SW 1271 (cell line): Measurements from ENCODE around the gene REP15.
A peak's percentile ranks its signal among the peaks of the same experiment; 100 is the strongest.
"Not testable (repeated sequence)": the region's sequence is repeated elsewhere in the genome, so short reads cannot be mapped to it uniquely, and the experiment has no call there.

Experiments
- DNase-seq, 2 experiments: peaks; one replicate each; lab custom pipeline; 2025; lab: John Stamatoyannopoulos, UW

Gene REP15, protein sequence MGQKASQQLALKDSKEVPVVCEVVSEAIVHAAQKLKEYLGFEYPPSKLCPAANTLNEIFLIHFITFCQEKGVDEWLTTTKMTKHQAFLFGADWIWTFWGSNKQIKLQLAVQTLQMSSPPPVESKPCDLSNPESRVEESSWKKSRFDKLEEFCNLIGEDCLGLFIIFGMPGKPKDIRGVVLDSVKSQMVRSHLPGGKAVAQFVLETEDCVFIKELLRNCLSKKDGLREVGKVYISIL

DNA sequence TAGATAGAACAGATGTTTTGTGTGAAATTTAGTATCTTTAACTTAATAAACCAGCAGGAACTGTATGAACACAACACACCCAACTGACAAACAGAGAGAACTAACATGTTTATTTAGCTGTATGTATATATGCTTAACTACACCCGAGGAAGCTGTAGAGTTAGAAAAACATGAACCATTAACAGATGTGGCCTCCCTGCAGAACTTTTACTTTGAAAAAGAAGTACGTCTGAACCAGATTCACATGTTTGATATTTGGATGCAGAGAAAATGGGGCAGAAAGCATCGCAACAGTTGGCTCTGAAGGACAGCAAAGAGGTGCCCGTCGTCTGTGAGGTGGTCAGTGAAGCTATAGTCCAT, at the start of gene REP15:
TSS of gene REP15 (plus strand) at position 155 of the 360 bp plus-strand sequence. CDS start at position 271, 116 bp downstream.
- DNase-seq: no peak

DNA sequence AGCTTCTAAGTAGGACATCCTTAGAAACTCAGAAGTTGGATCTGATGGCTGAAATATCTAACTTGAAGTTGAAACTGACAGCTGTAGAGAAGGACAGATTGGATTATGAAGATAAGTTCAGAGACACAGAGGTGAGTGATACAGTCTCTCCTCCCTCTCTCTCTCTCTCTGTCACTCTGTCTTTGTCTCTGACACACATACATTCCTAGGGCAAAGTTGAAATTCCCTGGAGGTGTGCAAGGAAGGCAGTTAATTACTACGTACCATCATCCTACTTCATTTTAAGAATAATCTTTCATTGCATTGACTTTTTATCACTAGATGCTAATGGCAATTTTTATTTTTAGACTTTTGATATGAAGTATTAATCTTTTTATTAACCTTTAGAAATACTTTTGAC, 46.2 kb upstream of the REP15 start:
- DNase-seq: no peak

DNA sequence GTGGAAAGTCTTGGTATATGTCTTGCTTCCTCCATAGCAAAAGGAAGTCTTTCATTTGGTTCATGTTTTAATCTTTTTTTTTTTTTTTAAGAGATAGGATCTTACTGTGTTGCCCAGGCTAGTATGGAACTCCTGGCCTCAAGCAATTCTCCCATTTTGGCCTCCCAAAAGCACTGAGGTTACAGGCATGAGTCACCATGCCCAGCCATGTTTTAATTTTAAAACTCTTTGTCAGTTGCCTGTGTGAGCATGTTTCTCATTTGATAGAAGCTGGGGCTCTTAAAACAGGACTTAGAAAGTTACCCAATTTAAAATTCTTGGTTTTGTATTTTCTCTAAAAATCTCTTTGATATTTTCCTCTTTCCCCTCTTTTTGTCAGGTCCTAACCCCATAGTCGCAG, 45.0 kb upstream of the REP15 start:
- DNase-seq: no peak

DNA sequence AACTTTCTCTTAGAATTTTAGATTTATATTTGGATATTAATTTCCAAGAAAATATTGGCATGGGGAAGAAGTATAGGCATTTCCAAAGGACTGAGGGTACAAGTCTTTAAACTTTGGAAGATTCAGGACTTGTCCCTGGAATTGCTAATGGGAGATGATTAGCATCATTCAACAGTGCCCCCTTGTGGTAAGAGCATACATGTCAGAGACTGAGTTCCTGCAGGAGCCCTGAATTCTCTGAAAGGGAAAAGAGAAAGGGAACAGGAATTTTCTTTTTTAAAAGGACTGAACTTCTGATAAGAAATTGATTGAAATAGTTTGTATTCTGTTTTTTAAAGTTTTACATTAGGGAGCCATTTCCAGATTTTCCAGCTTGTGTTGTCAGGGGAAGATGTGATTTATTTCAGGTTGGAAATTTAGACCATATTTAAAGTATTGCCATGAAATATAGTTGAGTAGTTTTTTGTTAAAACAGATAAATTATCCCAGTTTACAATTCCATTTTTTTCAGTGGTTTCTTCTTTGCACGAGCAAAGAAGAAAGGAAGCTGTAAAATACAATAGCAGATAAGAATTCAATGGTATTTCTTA, 44.0 kb upstream of the REP15 start:
- peak; percentile 39 to 80 for DNase-seq

DNA sequence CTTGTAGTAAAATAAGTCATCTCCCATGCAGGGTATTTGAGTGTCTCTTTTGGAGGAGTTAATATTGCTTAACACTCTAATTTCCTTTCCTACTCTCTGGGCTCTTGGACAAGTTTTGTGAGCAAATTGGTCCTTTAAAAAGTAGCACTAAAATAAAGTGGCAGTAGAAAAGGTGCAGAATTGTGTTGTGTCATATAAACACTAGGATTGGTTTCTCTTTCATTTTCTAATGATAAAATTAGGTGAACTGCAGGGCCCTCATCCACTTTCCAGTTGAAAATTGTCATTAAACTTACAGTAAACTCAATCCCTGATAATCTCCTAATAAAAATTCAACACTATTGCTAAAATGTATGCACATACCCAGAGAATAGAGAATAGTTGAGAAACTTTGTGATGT, 42.6 kb upstream of the REP15 start:
- DNase-seq: no peak

DNA sequence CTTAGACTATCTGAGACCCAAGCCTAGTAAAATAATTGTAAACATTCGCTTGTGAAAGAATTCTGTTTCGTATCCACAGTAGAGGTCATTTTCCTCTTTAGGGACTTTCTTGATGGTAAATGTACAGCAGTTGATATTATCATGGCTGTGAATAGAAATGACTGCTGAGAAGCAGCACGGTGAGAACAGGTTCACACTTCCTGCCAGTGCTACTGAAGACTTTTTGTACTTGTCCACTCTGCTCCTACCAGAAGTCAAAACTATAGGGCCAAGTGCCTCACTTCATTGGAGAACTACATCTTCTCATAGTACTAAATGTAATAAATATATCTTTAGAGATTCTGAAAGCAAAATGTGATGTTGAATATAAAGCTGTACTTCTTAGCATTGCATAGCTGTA, 40.8 kb upstream of the REP15 start:
- not testable (repeated sequence) for DNase-seq

DNA sequence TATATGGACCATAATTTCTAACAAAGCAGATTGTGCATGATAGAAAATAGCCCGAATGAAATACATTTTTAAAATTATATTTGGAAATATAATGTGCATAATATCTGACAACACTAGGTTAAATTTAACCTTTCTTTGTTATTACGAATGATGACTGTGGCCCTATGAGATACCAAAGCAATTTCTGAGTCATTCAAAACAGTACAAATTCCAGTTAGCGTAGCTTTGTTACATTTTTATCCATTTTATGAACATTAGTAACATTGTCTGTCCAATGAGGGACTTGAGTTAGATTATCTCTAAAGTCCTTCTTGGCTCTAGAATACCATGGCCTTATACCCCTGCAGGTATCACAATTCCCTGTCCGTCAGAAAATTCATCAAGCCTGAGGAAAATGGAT, 39.0 kb upstream of the REP15 start:
- DNase-seq: no peak

DNA sequence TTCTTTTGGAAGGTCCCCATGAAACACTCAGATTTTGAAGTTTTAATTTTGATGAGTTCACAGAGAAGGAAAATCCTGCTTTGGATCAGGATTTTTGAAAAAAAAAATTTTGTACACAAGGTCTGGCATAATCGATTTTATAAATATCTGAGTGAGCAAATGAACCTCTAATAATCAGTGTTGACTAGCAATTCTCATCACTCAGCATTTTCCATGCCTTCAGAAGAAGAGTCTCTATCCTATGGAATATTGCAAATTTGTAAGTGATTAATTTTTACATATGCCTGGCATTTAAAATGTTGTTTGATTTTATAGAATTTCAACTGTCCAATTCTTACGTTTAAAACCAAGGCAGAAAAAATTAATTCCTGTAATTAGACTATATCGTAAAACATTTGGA, 30.5 kb upstream of the REP15 start:
- DNase-seq: no peak

DNA sequence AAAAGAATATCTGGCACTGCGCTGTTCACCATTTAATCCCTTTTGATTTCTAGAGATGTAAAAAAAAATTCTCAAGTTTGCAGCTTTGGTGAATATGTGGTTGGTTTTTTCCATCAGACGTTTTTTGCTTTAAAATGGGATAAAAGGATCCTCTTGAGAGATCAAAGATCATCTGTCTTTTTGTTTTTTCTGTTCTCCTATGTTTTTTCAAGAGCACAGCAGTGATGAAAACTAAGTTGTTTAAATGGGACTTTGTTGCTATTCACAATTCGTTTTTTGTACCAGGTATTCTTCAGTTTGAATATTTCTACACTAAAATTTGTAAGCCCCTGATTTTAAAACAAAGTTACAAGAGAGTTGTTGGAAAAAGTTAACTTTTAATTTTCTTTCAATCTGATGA, 29.7 kb upstream of the REP15 start:
- DNase-seq: no peak

DNA sequence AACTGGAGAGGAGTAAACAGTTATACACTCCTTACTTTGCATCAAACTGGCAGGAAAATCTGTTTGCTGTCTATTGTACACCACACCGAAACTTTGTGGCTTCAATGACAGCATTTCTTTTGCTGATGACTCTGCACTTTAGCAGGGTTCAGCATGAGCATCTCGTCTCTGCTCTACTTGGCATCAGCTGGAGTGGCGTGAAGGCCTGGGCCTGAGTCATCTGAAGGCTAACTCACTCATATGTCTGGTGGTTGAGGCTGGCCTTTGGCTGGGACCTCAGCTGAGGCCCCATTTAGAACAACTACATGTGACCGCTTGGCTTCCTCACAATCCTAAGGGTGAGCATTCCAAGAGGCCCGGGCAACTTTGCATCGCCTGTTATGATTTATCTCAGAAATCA, 28.7 kb upstream of the REP15 start:
- no peak for DNase-seq

DNA sequence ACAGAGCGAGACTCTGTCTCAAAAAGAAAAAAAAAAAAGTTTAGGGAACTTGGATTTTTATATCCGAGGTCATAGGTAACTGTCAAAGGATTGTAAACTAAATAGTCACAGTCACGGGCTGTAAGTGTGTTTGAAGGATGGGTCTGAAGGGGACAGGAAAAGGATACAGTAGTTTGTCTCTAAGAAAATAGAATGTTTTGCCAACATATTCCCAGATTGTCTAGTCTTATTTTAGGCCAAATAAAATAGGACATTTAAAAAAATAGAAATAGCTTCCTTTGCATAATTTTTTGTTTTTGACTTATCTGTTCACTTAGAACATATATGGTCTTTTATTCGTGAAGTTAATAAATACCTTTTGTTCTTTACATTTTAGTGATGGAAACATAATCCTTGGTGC, 24.2 kb upstream of the REP15 start:
- DNase-seq: no peak

DNA sequence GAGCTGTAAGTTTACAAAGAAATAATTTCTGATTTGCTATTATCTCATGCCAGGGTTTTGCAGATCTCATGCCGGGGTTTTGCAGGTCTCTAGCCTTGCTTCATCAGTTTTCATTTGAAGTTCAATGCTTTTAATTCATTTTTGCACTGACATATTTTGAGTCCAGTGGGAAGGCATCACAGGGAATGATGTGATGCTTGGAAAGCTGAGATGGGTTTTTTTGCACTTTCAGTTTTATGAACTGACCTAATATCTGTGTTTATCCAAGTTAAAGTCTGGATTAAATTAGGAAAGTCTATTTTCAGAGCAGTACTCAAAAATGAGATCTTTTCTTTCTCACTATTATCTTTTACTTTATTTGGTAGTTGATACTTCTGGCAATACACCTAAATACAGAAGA, 23.6 kb upstream of the REP15 start:
- DNase-seq: no peak

DNA sequence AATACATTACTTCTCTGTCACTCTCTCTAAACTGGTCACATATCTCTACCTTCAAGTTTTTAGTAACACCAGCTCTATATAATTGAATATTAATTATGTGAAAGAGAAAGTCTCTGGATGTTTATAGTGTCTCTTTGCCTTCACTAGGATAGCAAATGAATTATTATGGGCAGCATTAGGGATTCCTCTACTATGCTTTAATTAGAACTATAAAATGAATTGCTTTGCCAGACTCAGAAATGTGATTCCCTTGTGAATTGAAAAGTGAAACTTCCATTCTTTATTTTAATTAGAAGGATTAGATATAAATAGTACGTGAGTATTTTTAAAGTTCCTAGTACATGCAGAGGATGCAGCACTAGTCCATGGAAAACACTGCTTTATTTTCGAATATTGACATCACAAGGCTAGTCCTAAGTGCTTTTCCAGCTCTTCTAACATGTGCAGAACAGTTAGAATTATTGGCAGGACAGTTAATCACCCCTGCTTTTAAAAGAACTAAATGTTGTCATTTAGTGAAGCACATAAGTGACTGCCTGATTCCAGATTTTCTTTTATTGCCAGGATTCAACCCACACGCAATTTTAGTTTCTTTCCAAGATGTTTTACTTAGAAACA, 23.0 kb upstream of the REP15 start:
- DNase-seq: no peak

DNA sequence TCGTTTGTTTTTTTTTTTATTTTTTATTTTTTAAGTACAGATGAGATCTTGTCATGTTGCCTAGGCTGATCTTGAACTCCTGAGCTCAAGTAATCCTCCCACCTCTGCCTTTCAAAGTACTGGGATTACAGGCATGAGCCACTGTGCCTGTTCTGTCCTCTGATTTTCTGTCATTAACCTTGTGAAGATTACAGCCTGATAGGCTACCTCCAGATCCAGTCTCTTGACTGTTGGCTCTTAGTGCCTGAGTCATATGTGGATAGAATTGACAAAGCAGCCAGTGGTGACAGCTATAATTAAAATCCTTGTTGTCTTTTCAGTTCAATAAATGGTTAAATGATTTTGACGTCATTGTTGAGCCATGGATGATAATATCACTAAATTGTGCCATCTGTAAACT, 21.3 kb upstream of the REP15 start:
- DNase-seq: no peak

DNA sequence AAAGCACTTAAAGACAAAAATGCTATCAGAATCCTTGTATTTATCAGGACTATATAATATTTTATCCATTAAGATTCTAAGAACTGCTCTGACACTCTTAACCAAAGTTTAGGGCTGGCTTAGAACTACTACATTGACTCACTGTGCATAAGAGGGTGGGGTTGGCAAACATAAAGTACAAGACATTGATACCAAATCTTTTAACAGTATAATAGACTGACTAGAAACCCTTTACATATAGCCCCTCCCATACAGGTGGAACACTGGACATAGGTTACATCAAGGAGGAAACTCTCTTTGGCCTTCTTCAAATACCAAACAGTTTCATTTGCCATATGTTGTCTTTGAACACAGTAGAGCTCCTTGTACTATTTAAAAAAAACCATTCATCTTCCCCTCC, 15.6 kb upstream of the REP15 start:
- no peak for DNase-seq

DNA sequence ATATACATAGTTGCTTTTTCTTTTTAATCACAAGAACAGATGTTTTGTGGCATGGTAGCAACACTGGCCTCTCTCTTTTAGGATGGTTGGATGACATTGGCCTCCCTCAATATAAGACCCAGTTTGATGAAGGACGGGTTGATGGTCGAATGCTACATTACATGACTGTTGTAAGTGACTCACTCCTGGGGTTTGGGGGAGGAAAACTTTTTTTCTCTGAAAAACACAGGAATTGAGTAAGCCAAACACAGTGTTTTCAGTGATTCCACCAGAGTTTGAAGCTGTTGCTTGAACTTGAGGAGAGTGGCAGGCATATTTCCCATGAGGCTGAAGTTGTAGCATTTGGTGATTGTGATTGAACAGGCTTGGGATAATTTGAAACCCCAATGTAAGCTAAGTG, 13.7 kb upstream of the REP15 start:
- DNase-seq: no peak

DNA sequence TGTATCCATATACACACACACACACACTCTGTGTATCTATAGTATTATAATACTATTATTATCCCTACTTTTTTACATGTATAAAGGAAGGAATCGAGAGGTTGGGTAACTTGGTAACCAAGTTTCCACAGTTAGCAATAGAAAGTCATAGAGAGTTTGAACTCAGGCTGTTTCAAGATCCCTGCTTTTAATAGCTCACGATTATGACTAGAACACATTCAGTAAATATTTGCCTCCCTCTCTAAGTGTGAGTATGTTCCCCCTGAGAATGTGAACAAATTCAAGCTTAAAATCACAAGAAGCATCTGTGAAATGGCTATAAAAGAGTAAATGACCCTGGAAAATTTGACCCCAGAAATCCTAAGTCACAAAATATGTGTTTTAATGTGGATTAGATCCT, 11.0 kb upstream of the REP15 start:
- DNase-seq: no peak

DNA sequence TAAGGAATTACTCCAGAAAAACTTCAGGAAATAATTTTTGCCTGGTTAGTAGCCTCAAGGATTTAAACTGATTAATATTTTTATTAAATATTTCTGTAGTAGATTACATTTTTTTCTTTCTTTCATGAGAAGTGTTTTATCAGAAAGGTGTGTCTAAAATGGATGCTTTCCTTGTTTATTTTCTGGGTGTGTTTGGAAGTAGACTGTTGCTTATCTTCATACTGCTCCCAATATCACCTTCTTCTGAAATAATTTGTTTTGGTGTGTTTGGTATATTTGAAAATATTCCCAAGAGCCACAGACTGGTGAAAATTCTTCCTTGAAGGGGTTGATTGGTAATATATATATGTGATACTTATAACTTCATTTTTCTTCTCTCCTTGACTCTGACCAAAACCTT, 10.1 kb upstream of the REP15 start:
- no peak for DNase-seq

DNA sequence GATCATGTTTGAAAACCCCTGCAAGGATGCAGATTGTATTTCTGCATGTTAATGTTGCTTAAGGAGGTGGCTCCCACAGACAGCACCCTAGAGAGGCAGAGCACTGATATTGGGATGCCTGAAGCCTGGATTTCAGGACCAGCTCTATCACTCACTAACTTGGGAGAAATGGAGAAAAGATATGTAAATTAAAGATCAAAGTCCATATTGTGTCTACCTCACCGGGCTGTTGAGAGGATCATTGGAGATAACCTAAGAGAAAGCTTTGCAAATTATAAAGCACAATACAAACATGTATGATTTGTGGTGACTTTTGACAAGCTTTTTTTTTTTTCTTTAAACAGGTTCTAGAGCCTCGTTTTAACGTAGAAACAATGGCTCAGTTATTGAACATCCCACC, 7.6 kb upstream of the REP15 start:
- no peak for DNase-seq

DNA sequence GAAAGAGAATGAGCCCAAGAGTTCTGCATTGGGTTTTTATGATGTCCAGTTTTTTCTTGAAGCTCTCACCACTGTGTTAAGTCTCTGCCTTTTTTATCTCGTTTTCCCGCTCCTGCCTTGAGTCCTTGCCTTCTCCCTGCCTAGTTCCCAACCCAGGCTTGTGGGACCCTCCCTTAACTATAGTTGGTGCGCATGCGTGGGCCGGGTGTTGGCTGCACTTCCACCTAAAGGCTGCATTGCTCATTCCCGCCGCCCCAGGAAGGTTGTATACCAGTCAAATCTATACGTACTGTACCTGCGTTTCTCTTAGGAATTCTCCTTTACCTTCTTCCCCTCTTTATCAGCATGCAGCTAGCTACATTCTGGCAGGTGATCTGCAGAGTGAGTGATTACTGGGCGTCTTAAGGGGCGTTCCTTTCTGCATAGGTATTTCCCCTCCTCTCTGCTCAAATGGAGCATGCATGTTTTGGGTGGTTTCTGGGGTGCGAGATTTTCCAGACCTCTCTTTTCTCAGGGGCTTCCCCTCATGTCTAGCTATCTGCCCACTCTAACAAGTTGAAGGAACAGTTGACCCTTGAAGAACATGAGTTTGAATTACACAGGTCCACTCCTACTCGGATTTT, 6.6 kb upstream of the REP15 start:
- DNase-seq: no peak

DNA sequence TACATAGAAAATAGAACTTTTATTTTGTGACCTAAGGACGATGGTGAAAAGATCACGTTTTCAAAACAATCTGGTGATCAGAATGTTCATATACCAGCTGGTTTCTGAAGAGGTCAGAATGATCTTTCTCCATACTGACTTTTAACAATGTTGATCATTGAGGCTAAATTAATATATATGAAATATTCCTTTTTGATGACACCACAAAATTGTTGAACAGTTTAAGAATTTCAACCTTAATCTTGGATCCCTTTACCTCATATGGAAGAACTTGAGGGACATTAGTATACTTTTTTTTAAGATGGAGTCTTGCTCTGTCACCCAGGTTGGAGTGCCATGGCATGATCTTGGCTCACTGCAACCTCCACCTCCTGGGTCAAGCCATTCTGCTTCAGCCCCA, 2.8 kb upstream of the REP15 start:
- no peak for DNase-seq

DNA sequence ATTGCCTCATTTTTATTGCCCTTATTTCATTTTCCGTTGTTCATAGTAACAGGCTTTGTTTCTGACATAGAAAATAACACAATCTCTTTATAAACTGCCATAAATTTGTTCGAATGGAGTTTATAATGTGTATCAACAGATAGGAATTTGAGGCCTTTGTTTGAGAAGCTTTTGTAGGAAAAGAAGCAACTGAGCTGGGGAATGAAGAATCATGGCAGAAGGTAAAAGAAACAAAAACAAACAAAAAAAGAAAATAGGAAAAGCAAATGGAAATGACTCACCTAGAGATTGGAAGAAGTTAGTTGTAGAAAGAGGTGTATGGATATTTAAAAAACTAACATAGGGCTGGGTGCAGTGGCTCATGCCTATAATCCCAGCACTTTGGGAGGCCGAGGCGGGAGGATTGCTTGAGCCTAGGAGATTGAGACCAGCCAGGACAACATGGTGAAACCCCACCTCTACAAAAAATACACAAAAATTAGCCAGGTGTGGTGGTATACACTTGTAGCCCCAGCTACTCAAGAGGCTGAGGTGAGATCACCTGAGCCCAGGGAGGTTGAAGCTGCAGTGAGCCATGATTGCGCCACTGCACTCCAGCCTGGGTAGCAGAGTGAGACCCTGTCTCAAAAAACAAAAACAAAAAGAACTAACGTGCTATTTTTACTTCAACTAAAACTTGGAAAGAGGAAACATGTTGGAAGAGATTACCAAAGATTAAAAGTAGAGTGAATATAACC, 523 bp upstream of the REP15 start:
- DNase-seq: no peak
